SK-MEL-5 (cell line): Measurements from ENCODE around the gene CSPG5. TPM values are rescaled to one million over a fixed set of nuclear protein-coding genes. Genes with fewer than 3 reads are reported as not detected.
A peak's percentile ranks its signal among the peaks of the same experiment; 100 is the strongest.

Source experiments
- DNase-seq: peaks from one replicate; pipeline ENCODE4 v3.0.0-alpha.2; 2016; ENCODE audit warnings: low read depth, low spot score
- in situ Hi-C: cut with HindIII; loops from 2 replicates; pipeline ENCODE4 v1.10.0; 2016; ENCODE audit warnings: low sequenced_read_pairs, high pct_unique_total_duplicates, low pct_unique_long_range_greater_than_20kb
- small RNA-seq, 2 experiments: library from RNA; depleted of rRNA; stranded (forward); fragments of <200 nt; gene quantifications; one replicate each; pipeline ENCODE3, GENCODE V24; 2014
- total RNA-seq: library from RNA; depleted of rRNA; stranded (reverse); fragments of >200 nt; shearing (Covaris generic); gene quantifications from 2 replicates; pipeline ENCODE4 v1.2.3, GENCODE V29; 2014; rRNA removed

Gene CSPG5
- total RNA-seq, 1 experiment from 2014 or later: 4.3 TPM

DNA sequence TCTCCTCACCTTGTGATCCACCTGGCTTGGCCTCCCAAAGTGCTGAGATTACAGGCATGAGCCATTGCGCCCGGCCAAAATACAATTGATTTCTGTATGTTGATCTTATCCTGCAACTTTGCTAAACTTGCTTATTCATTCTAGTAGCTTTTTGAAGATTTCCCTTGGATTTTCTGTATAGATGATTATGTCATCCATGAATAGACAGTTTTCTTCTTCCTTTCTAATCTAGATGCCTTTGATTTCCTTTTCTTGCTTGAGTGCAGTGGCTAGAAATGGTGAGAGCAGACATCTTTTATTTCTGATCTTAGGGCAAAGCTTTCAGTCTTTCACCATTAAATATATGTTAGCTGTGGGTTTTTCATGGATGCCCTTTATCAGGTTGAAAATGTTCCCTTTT lies 60.7 kb downstream of the CSPG5 start:
- in situ Hi-C loops: no loop called here
- DNase-seq: no peak

GRCh38 chr3:47515864-47516319 lies 62.8 kb downstream of the CSPG5 start:
- no peak for DNase-seq
- in situ Hi-C loops: no loop called here

DNA sequence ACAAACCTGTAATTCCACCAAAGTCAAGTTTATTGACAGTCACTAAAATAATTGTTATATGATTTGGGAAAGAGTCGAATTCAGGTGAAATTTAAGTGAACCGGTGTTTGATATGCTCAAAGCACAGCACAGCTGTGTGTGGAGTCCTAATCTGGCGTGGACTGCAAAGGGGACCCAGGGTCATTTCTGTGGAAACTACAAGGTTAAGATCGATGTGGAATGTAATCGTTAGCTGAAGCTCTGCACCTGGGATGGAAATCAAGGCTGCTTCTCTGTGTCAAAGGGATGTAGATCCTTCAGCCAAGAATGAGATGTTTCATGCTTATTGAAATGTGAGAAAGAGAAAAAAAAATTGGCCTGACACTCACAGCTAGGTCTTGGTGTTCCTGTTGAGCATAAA lies 63.6 kb downstream of the CSPG5 start:
- in situ Hi-C loops: no loop called here
- DNase-seq: no peak

GRCh38 chr3:47513125-47513929 lies 65.3 kb downstream of the CSPG5 start, which contains the start of gene ELP6:
Gene ELP6, minus strand, starts transcription at chr3:47513712. Its CDS starts 122 bp downstream, at chr3:47513590.
- in situ Hi-C loops: no loop called here
- DNase-seq: peak; percentile 95

DNA sequence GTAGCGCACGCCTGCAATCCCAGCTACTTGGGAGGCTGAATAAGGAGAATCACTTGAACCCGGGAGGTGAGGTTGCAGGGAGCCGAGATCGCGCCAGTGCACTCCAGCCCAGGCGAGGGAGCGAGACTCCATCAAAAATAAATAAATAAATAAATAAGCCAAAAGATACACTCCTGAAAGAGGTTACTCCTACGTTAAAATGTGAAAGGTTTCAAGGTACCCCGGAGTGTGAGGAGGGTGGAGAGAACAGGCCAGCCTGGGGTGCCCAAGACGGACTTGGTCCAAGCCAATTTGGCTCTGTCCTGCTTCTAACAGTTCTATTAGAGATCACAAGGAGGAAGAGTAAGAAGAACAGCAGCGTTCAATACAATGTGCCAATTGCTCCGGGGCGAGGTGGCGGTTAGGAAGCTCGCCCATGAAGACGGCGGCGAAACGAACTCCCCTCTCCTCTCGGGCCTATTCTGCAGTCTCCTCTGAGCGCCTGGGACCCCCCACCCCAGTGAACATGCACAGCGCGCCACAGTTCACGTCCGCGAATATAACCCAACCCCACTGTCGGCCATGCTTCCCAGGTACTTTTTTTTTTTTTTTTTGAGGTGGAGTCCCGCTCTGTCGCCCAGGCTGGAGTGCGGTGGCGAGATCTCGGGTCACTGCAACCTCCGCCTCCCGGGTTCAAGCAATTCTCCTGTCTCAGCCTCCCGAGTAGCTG lies 66.1 kb downstream of the CSPG5 start:
- peak; percentile 25 for DNase-seq
- in situ Hi-C loops: no loop called here

Small RNA genes lying within 50 kb of the gene (small RNA-seq; reads per million reads assigned to genes)
- 0 reads per million in 2 experiments for gene RN7SL870P

Other genes starting within 250 kb of the CSPG5 start
- 9.9 and 13.0 TPM in 2 replicates for gene PTPN23, start 197.8 kb downstream of the CSPG5 start, total RNA-seq
- gene SCAP, start 102.9 kb downstream of the CSPG5 start, total RNA-seq: 58.9 and 60.7 TPM in 2 replicates
- gene ELP6, start 65.2 kb downstream of the CSPG5 start, total RNA-seq: 39.4 and 44.6 TPM in 2 replicates
- 39.5 and 52.0 TPM in 2 replicates for gene SMARCC1, start 203.0 kb upstream of the CSPG5 start, total RNA-seq
- gene DHX30, start 224.3 kb upstream of the CSPG5 start, total RNA-seq: 96.6 and 100 TPM in 2 replicates